ENCODE measurements around the gene EXD3. TPM values are rescaled to one million over a fixed set of nuclear protein-coding genes. Genes with fewer than 3 reads are reported as not detected.
A peak's percentile ranks its signal among the peaks of the same experiment; 100 is the strongest.

The EXD3 gene
- total RNA-seq, 1 donor from 2014 or later: 18.7 TPM

- no peak for DNase-seq (ENCODE audit: low read depth in 2 of 2)
Observed at GRCh38 chr9:137319739-137320551, 103.0 kb downstream of the EXD3 start.

GRCh38 chr9:137319011-137319738 is 103.8 kb downstream of the EXD3 start:
- DNase-seq (ENCODE audit: low read depth in 2 of 2): peak in 1 of 2 donors; percentile 92

GRCh38 chr9:137318602-137319001 is 104.4 kb downstream of the EXD3 start:
- no peak for DNase-seq (ENCODE audit: low read depth in 2 of 2)

- DNase-seq (ENCODE audit: low read depth in 2 of 2): no peak
Observed at GRCh38 chr9:137317718-137318511, 105.0 kb downstream of the EXD3 start.

GRCh38 chr9:137317021-137317717 is 105.8 kb downstream of the EXD3 start:
- DNase-seq (ENCODE audit: low read depth in 2 of 2): no peak

GRCh38 chr9:137316012-137316981 is 106.7 kb downstream of the EXD3 start:
- DNase-seq (ENCODE audit: low read depth in 2 of 2): peak; percentile 83 to 84

- DNase-seq (ENCODE audit: low read depth in 2 of 2): peak in 1 of 2 donors; percentile 9
Observed at GRCh38 chr9:137315581-137316011, 107.4 kb downstream of the EXD3 start.

GRCh38 chr9:137314561-137315560 is 108.1 kb downstream of the EXD3 start:
- DNase-seq (ENCODE audit: low read depth in 2 of 2): peak in 1 of 2 donors; percentile 7

- DNase-seq (ENCODE audit: low read depth in 2 of 2): peak in 1 of 2 donors; percentile 0
Observed at GRCh38 chr9:137313956-137314560, 108.9 kb downstream of the EXD3 start.

GRCh38 chr9:137313326-137313936 is 109.5 kb downstream of the EXD3 start:
- peak in 1 of 2 donors; percentile 0 for DNase-seq (ENCODE audit: low read depth in 2 of 2)

GRCh38 chr9:137312852-137313325 is 110.1 kb downstream of the EXD3 start:
- DNase-seq (ENCODE audit: low read depth in 2 of 2): no peak

- DNase-seq (ENCODE audit: low read depth in 2 of 2): no peak
Observed at GRCh38 chr9:137311986-137312851, 110.7 kb downstream of the EXD3 start.

- peak; percentile 69 to 80 for DNase-seq (ENCODE audit: low read depth in 2 of 2)
Observed at GRCh38 chr9:137311171-137311985, 111.6 kb downstream of the EXD3 start.

- no peak for DNase-seq (ENCODE audit: low read depth in 2 of 2)
Observed at GRCh38 chr9:137310189-137311052, 112.5 kb downstream of the EXD3 start.
